HepG2 (cell line): ENCODE data around the gene KLF15.

ENCODE experiments used
- CEBPG ChIP-seq: IDR thresholded peaks from 2 replicates; pipeline ENCODE4 v1.6.1; 2016
- CREM ChIP-seq, 2 experiments: sonication (generic) in 1 of 2; formaldehyde crosslinking in 1 of 2; IDR thresholded peaks; 2 replicates each; pipeline versions ENCODE4 v1.4.0 to v1.6.1; 2016 to 2020; ENCODE audit warnings: antibody characterized with exemption in 1 of 2, mild to moderate bottlenecking in 1 of 2, missing genetic modification reagents in 1 of 2
- EEA1 ChIP-seq: sonication (generic); formaldehyde crosslinking; IDR thresholded peaks from 2 replicates; pipeline ENCODE4 v1.5.1; 2020; ENCODE audit warnings: mild to moderate bottlenecking, missing genetic modification reagents, borderline replicate concordance
- EP300 ChIP-seq, 3 experiments: sonication (generic) in 1 of 3; formaldehyde crosslinking in 1 of 3; IDR thresholded peaks; 2 replicates each; pipeline versions ENCODE4 v1.5.1 to v1.6.1; 2011 to 2020; ENCODE audit warnings: low read depth in 2 of 3, low read length in 2 of 3, borderline replicate concordance in 1 of 3, improper control_type of control experiment in 1 of 3, mild to moderate bottlenecking in 1 of 3, missing genetic modification reagents in 1 of 3, moderate library complexity in 1 of 3
- FOXA3 ChIP-seq: IDR thresholded peaks from 2 replicates; pipeline ENCODE4 v1.6.1; 2016; ENCODE audit warnings: missing genetic modification reagents, missing compliant biosample characterization
- FOXP1 ChIP-seq, 2 experiments: fragments of 450-650 bp in 1 of 2; IDR thresholded peaks; 2 replicates each; pipeline ENCODE4 v1.6.1; 2017 to 2018; ENCODE audit warnings: antibody characterized with exemption in 1 of 2
- HNRNPH1 ChIP-seq: fragments of 200-400 bp; formaldehyde crosslinking; optimal IDR thresholded peaks from 2 replicates; pipeline ENCODE3; 2017; ENCODE audit warnings: mild to moderate bottlenecking, low read depth, low read length
- PHF8 ChIP-seq: sonication (generic); formaldehyde crosslinking; IDR thresholded peaks from 2 replicates; pipeline ENCODE4 v1.5.0; 2020; ENCODE audit warnings: missing genetic modification reagents
- POLR2A ChIP-seq, 2 experiments: IDR thresholded peaks; 2 replicates each; pipeline ENCODE4 v1.6.1; 2011; ENCODE audit warnings: low read depth in 2 of 2, low read length in 2 of 2, mild to moderate bottlenecking in 1 of 2, moderate library complexity in 1 of 2; ENCODE audit not compliant: insufficient read depth in 1 of 2
- YY1 ChIP-seq: IDR thresholded peaks from 2 replicates; pipeline ENCODE4 v1.6.1; 2011; ENCODE audit warnings: low read length, low read depth, moderate library complexity, mild to moderate bottlenecking; ENCODE audit not compliant: insufficient read depth, insufficient replicate concordance
- TF ChIP-seq, protein P1 (sequence below): sonication (generic); formaldehyde crosslinking; IDR thresholded peaks from 2 replicates; pipeline ENCODE4 v1.4.0; 2020; ENCODE audit warnings: missing genetic modification reagents
- TF ChIP-seq, protein P2 (sequence below): sonication (generic); formaldehyde crosslinking; IDR thresholded peaks from 2 replicates; pipeline ENCODE4 v1.4.0; 2020; ENCODE audit warnings: missing genetic modification reagents
- TF ChIP-seq, protein P3 (sequence below): sonication (generic); formaldehyde crosslinking; IDR thresholded peaks from 2 replicates; pipeline ENCODE4 v1.5.0; 2020; ENCODE audit warnings: mild to moderate bottlenecking, missing genetic modification reagents, moderate library complexity

DNA sequence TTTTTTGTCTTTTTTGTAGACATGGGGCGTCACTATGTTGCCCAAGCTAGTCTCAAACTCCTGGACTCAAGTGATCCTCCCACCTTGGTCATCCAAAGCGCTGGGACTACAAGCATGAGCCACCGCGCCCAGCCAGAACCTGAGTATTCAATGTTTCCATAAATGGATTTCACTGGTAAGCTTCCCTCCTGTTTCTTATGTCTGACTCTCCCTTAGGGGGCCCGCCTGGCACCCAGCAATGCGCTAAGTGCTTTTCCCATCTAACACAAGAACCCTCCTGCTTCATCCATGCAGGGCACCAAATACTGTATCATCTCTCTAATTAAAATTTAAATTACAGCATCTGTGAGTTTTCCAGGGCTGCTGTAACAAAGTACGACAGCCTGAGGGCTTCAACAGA, 44.9 kb downstream of the KLF15 start:
- TF ChIP-seq HNRNPH1 (no peak), FOXP1 (IDR thresholded peaks at IDR 0.05) (no peak), FOXP1 (CRISPR knock-in tag; IDR thresholded peaks at IDR 0.05) (no peak), POLR2A (IDR thresholded peaks at IDR 0.05; ENCODE audit: insufficient read depth in 1 of 2, low read depth in 2 of 2, low read length in 2 of 2) (no peak), CREM (IDR thresholded peaks at IDR 0.05) (no peak), CREM (CRISPR knock-in tag; IDR thresholded peaks at IDR 0.05) (no peak), PHF8 (no peak), CEBPG (CRISPR knock-in tag) (no peak), EEA1 (no peak), FOXA3 (CRISPR knock-in tag) (no peak), YY1 (no peak), EP300 (IDR thresholded peaks at IDR 0.05; ENCODE audit: low read depth in 2 of 2, low read length in 2 of 2) (no peak), EP300 (CRISPR knock-in tag; IDR thresholded peaks at IDR 0.05; ENCODE audit: borderline replicate concordance) (no peak)
- TF ChIP-seq, protein P1, sequence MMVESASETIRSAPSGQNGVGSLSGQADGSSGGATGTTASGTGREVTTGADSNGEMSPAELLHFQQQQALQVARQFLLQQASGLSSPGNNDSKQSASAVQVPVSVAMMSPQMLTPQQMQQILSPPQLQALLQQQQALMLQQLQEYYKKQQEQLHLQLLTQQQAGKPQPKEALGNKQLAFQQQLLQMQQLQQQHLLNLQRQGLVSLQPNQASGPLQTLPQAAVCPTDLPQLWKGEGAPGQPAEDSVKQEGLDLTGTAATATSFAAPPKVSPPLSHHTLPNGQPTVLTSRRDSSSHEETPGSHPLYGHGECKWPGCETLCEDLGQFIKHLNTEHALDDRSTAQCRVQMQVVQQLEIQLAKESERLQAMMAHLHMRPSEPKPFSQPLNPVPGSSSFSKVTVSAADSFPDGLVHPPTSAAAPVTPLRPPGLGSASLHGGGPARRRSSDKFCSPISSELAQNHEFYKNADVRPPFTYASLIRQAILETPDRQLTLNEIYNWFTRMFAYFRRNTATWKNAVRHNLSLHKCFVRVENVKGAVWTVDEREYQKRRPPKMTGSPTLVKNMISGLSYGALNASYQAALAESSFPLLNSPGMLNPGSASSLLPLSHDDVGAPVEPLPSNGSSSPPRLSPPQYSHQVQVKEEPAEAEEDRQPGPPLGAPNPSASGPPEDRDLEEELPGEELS (CRISPR knock-in tag) = no peak
- TF ChIP-seq, protein P2, sequence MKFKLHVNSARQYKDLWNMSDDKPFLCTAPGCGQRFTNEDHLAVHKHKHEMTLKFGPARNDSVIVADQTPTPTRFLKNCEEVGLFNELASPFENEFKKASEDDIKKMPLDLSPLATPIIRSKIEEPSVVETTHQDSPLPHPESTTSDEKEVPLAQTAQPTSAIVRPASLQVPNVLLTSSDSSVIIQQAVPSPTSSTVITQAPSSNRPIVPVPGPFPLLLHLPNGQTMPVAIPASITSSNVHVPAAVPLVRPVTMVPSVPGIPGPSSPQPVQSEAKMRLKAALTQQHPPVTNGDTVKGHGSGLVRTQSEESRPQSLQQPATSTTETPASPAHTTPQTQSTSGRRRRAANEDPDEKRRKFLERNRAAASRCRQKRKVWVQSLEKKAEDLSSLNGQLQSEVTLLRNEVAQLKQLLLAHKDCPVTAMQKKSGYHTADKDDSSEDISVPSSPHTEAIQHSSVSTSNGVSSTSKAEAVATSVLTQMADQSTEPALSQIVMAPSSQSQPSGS (CRISPR knock-in tag) = no peak
- TF ChIP-seq, protein P3, sequence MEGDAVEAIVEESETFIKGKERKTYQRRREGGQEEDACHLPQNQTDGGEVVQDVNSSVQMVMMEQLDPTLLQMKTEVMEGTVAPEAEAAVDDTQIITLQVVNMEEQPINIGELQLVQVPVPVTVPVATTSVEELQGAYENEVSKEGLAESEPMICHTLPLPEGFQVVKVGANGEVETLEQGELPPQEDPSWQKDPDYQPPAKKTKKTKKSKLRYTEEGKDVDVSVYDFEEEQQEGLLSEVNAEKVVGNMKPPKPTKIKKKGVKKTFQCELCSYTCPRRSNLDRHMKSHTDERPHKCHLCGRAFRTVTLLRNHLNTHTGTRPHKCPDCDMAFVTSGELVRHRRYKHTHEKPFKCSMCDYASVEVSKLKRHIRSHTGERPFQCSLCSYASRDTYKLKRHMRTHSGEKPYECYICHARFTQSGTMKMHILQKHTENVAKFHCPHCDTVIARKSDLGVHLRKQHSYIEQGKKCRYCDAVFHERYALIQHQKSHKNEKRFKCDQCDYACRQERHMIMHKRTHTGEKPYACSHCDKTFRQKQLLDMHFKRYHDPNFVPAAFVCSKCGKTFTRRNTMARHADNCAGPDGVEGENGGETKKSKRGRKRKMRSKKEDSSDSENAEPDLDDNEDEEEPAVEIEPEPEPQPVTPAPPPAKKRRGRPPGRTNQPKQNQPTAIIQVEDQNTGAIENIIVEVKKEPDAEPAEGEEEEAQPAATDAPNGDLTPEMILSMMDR (CRISPR knock-in tag) = no peak
